Activated CD8-positive, alpha-beta memory T cell treated with anti-CD3 and anti-CD28 coated beads, Interleukin-2, amount 50 U/mL, for 48 hours (primary cell): Measurements from ENCODE around the gene SETD1B.
A peak's percentile ranks its signal among the peaks of the same experiment; 100 is the strongest.

ENCODE experiments used
- DNase-seq: peaks from one replicate; pipeline ENCODE4 v3.0.0-alpha.2; 2020

Gene SETD1B

DNA sequence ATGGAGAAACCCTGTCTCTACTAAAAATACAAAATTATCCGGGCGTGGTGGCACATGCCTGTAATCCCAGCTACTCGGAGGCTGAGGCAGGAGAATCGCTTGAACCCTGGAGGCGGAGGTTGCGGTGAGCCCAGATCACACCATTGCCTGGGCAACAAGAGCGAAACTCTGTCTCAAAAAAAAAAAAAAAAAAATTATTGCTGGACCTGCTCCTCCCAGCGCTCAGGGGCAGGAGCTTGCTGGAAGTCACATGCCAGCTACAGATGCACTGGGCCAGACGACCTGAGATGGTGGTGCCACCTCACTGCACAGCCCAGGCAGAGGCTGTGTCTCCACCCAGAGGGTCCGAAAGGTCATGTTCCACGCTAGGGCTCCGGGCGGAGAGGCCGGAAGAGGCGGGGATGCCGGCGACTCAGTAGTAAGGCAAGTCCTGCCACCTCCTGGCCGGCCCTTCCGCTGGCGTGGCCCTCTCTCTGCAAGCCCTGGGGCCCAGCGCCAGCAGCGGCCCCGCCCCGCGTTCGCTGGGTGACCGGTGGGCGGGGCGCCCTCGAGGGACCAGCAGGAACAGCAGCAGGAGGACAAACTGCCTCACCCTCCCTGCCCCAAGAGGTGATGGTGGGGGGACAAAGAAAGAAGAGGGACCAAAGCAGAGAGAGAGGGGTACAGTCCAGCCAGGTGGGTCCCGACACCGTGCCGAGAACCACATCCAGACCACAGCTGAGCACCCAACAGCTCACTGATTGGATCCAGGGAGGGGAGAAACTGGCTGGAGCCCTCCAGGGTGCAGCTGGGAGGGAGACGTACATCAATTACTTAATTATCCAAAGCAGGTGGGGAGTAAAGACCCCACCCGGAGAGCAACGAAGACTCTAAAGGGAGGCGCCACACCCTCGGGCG is 6.7 kb upstream of the SETD1B start:
- DNase-seq, result no peak

DNA sequence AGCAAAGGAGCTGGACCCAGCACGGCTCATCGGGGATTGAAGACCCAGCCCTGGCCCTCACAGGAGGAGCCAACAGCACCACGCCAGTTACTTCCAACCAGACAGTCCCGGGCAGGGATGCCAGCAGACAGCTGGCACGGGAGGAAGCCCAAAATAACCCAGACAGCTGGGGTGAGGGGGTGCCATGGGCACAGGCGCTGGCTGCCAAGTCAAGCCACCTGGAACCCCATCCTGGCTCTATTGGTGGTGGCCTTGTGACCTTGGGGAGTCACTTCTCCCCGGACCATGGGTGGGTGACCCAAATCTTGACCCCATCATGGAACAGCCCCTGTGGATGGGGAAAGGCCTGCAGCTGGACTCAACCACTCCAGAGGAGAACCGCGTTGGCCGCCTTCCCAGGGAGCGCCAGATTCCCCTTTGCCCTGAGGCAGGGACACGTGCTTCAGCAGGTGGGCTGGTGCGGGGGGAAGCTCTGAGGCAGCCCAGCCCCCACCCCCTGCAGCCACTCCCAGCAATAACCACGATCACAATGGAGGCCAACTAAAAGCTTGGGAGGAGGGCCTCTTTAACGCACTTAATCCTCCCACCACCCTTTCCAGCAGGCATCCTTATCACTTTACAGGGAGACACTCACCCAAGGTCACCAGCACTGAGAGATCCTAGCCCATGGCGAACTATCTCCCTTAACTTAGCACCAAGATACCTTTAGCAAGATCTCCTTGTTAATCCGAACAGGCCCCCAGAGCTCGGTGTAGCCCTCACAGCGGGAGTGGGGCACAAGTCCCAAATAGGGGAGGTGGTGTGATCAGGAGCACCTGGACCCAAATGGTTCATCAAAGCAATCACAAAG is 5.6 kb upstream of the SETD1B start:
- no peak for DNase-seq

GRCh38 chr12:121798787-121799155 is 5.0 kb upstream of the SETD1B start:
- no peak for DNase-seq

- peak; percentile 76 for DNase-seq
These were observed 4.5 kb upstream of the SETD1B start for GRCh38 chr12:121799156-121799841.

DNA sequence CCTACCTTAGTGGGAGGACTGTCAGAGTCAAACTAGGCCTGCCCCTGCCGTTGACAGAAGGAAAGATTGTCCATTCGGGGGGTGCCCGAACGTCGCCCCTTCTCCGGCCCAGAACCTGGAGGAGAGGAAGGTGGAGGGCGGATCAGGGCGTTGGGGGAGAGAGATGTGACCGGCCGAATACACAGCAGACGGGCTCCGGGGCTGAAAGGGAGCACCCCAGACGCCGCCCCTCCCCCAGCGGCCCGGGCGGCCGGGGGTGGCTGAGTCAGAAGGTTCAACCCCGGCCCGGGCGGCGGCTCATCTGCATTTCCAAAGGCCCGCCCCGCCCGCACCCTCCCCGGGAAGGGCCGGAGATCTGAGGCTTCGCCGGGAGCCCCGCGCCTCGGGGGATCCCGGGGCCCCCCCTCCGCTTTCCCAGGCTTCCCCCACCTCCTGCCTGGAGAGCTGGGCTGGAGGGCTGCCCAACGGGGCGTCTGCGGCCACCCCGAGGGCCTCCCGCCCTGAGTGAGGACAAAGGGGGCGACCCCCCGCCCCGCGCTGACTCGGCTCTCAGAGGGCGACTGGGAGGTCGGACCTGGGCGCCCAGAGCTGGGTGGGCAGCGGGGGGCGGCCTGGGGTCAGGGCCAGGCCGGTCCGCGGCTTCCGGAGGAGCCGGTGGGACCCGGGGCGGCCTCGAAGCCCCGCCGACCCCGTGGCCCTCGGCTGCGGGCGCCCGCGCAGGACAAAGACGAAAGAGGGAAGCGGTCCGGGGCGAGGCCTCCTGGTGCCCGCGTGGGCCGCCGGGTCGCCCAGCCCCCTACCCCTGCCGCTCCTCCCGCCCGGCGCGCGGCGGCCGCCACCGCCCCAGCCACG is 3.7 kb upstream of the SETD1B start:
- peak; percentile 91 for DNase-seq

GRCh38 chr12:121800694-121801594 is 2.9 kb upstream of the SETD1B start:
- DNase-seq, result peak; percentile 86

DNA sequence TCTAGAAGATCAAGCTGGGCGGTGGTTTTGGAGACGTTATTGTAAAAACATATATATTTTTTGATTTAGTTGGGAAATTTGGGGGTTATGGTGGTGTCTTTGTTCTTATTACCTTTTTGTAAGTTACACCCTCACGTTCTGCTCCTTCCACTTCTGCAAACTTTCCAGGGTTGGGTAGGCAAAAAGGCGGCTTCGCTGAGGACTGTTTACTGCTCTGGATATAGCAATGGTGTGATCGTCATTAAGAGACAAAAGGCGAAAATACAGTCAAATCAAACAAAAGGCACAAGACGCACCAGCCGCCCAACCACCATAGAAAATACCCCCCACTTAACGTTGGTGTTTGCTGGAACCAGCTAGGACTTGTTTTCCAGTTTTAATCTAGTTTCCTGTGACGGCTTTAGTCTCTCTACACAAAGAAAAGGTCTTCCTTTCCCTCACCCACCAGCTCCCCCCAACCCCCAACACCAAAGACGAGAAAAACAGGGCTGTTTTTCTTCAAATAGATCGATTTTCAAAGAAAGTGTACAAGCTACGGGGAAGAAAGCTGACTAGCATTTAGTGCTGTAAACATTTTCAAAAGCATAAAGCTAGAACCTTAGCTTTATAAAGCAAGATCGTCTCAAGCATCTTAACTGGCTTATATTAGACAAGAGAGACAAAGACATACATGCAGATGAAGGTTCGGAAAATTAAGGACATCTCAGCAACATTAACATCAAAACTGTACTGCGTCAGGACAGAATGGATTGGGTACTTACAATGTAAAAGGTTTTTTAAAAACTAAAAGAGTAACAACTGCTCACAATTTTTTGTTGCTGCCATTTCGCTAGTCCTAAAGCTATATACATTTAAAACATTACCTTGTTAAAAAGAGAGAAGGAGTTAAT is 2.0 kb upstream of the SETD1B start:
- DNase-seq, result no peak

DNA sequence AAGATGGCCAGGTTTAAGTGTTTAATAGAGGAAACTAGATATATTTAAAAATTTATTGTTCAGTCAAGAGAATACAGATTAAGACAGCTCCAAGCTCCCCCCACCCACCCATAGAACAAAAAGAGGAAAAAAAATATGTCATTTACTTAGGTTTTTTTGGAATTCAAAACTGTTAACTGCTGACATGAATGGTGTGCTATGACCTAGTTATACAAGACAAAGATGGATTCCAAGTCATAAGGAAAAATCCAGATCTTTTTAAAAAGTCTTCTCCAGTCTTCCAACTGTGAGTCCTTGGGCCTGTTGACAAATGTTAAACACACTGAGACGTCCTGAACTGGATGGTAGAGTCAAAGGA is 1.3 kb upstream of the SETD1B start:
- no peak for DNase-seq

GRCh38 chr12:121802843-121803698 is 738 bp upstream of the SETD1B start:
- peak; percentile 92 for DNase-seq

DNA sequence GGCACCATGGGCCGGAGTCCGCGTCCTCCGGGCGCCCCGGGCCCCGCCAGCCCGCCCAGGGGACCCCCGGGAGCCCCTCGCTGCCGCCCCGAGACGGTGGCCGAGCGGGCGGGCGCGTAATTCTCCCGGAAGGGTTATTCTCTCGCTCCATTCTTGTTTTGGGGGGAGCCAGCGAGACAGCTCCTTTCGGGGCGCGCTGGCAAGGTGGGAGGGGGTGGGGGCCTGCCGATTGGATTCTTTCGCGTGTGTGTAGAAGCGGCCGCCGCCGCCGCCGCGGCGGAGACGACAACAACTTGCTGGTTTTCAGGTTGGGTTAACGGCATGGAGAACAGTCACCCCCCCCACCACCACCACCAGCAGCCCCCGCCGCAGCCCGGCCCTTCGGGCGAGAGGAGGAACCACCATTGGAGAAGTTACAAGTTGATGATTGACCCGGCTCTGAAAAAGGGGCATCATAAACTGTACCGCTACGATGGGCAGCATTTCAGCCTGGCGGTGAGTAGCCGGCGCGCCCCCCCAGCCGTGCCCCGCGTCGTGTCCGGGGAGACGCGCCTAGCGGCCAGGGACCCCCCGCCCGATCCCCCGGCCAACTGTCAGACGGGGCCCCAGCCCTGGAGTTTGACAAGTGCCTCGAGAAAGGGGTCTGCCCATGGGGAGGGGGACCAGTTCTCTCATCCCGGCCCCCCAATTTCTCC is 755 bp downstream of the SETD1B start:
- DNase-seq, result no peak

DNA sequence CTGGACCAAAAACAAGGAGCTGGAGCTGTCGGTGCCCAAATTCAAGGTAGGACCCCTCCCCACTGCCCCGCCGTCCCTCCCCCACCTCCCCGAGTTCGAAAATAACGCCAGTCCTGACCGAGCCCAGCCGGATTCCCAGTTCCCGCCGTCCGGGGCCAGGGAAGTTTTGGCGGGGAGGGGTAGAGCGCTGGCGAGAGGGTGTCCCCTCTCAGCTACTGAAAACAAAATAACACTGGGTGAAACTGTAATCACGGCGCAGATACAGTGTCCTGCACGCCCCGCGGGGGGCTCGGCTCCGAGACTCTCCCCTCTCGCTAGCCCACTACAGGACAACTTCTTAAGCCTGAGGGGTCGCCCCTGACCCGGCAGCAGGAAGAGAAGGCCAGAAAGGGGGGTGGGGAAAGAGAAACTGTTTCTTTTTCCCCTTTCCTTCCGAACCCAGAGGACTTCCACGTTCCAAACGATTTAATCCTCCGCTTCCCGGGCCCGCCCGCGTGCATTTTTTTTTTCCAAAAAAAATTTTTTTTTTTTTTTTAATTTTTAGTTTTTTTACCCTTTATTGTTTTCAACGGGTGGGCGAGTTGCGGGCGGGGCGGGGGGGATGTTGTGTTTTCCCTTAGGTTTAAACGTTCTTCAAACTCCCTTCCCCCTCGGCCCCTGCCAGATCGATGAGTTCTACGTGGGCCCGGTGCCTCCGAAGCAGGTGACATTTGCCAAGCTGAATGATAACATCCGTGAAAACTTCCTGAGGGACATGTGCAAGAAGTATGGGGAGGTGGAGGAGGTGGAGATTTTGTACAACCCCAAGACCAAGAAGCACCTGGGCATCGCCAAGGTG is 1.6 kb downstream of the SETD1B start:
- DNase-seq, result no peak

- DNase-seq, result no peak
These were observed 2.3 kb downstream of the SETD1B start for GRCh38 chr12:121806009-121806545.

DNA sequence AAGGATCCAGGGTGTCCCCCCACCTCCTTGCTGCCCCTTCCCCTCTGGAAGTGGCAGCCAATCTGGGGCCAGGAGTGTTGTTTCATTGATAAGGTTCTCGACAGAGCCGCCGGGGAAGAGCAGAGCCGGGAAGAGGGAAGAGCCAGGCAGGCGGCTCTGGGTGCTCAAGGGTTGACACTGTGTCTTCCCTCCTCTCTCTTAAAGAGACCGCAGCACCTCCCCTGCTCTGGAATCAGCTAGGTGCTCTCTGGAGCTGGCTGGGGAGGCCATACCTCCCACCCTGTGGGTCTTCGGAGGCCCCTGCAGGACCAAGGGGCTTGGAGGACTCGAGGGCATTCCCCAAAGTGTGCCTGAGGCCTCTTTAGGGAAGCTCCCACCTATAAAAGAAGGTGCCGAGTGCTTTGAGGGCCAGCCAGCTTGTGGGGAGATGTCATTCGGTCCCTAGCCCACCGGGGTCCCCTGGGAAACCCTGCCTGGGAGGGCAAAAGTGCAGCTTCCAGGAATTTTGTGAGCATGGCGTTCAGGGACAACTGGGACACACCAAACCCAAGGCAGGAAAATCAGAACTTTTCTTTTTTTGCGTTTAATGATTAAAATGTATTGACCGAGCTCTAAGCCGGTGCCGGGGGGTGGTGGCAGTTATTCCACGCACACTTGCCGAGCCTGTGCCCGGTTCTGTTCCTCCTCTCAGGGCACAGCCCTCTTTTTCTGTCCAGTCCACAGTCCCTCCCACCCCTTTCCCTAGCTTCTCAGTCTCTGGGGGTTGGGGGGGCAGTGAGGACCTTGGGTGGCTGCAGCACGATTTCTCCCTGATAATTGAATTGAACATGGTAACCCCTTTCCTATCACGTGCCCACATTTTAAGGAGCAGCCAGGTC is 3.0 kb downstream of the SETD1B start:
- no peak for DNase-seq

GRCh38 chr12:121807642-121808347 is 4.0 kb downstream of the SETD1B start:
- no peak for DNase-seq

GRCh38 chr12:121808623-121809022 is 4.8 kb downstream of the SETD1B start:
- no peak for DNase-seq

DNA sequence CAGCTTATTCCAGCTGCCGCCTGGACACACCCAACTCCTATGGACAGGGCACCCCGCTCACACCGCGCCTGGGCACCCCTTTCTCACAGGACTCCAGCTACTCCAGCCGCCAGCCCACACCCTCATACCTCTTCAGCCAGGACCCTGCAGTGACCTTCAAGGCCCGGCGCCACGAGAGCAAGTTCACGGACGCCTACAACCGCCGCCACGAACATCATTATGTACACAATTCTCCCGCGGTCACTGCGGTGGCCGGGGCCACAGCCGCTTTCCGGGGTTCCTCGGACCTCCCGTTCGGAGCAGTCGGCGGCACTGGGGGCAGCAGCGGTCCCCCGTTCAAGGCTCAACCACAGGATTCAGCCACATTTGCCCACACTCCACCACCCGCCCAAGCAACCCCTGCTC is 5.9 kb downstream of the SETD1B start:
- DNase-seq, result no peak
